Endothelial cell of umbilical vein (primary cell): Measurements from ENCODE around the gene FAM216A.
"Not testable (repeated sequence)": the region's sequence is repeated elsewhere in the genome, so short reads cannot be mapped to it uniquely, and the experiment has no call there.

Source experiments
- EZH2 ChIP-seq: IDR thresholded peaks from 2 replicates; pipeline ENCODE4 v1.6.1; 2012; ENCODE audit warnings: borderline replicate concordance, low read depth, mild to moderate bottlenecking, moderate library complexity, low read length, inconsistent platforms; ENCODE audit not compliant: severe bottlenecking
- FOS ChIP-seq: IDR thresholded peaks from 2 replicates; pipeline ENCODE4 v1.6.1; 2011; ENCODE audit warnings: mild to moderate bottlenecking, low read length, moderate library complexity, borderline replicate concordance; ENCODE audit not compliant: insufficient read depth
- JUN ChIP-seq: IDR thresholded peaks from 2 replicates; pipeline ENCODE4 v1.6.1; 2011; ENCODE audit warnings: borderline replicate concordance, low read depth; ENCODE audit not compliant: insufficient read length, insufficient read depth
- POLR2A ChIP-seq: IDR thresholded peaks from 2 replicates; pipeline ENCODE4 v1.6.1; 2012; ENCODE audit warnings: low read depth, mild to moderate bottlenecking, control low read depth, low read length
- POLR2AphosphoS5 ChIP-seq: IDR thresholded peaks from 2 replicates; pipeline ENCODE4 v1.6.1; 2012; ENCODE audit warnings: low read depth, mild to moderate bottlenecking, control low read depth, low read length, moderate library complexity; ENCODE audit not compliant: insufficient read depth
- TF ChIP-seq, protein P1 (sequence below), 2 donors: IDR thresholded peaks; 1 replicate in 1 of 2; 2 replicates in 1 of 2; pipeline ENCODE4 v1.5.1; 2011; ENCODE audit warnings: low read length in 2 of 2, mild to moderate bottlenecking in 2 of 2, moderate library complexity in 2 of 2, control low read depth in 1 of 2, inconsistent platforms in 1 of 2, low read depth in 1 of 2; ENCODE audit not compliant: insufficient read depth in 1 of 2; ENCODE audit errors: extremely low read depth in 1 of 2
- TF ChIP-seq, protein P2 (sequence below): IDR thresholded peaks from 2 replicates; pipeline ENCODE4 v1.6.1; 2011; ENCODE audit not compliant: insufficient read depth, insufficient read length

DNA sequence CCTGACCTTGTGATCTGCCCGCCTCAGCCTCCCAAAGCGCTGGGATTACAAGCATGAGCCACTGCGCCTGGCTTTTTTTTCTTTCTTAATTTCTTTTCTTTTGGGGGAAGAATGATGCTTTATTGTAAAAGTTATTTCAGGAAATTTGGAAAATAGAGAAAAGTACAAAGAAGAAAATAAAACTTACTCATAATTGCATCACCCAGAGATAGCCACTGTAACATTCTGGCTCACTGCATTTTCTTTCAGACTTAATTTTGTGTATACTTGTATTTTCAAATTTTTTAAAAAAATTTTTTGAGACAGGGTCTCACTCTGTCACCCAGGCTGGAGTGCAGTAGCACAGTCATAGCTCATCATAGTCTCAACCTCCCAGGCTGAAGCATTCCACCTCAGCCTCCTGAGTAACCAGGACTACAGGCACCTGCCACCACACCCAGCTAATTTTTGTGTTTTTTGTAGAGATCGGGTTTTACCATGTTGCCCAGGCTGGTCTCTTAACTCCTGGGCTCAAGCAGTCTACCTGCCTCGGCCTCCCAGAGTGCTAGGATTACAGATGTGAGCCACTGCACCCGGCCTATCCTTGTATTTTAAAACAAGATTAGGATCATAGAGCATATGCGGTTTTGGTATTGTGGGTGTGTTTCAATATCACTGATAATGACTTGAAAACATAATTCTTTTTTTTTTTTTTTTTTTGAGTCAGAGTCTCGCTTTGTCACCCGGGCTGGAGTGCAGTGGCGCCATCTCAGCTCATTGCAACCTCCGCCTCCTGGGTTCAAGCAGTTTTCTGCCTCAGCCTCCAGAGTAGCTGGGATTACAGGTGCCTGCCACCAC, 52.4 kb downstream of the FAM216A start:
- not testable (repeated sequence) for TF ChIP-seq POLR2AphosphoS5, POLR2A, EZH2, JUN, FOS
- TF ChIP-seq, protein P1, sequence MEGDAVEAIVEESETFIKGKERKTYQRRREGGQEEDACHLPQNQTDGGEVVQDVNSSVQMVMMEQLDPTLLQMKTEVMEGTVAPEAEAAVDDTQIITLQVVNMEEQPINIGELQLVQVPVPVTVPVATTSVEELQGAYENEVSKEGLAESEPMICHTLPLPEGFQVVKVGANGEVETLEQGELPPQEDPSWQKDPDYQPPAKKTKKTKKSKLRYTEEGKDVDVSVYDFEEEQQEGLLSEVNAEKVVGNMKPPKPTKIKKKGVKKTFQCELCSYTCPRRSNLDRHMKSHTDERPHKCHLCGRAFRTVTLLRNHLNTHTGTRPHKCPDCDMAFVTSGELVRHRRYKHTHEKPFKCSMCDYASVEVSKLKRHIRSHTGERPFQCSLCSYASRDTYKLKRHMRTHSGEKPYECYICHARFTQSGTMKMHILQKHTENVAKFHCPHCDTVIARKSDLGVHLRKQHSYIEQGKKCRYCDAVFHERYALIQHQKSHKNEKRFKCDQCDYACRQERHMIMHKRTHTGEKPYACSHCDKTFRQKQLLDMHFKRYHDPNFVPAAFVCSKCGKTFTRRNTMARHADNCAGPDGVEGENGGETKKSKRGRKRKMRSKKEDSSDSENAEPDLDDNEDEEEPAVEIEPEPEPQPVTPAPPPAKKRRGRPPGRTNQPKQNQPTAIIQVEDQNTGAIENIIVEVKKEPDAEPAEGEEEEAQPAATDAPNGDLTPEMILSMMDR (IDR thresholded peaks at IDR 0.05; ENCODE audit: extremely low read depth in 1 of 2, insufficient read depth in 1 of 2, low read depth in 1 of 2, low read length in 2 of 2), result not testable (repeated sequence)
- TF ChIP-seq, protein P2, sequence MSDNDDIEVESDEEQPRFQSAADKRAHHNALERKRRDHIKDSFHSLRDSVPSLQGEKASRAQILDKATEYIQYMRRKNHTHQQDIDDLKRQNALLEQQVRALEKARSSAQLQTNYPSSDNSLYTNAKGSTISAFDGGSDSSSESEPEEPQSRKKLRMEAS, result not testable (repeated sequence)
